ENCODE measurements around the gene MDFIC2. TPM values are rescaled to one million over a fixed set of nuclear protein-coding genes. Genes with fewer than 3 reads are reported as not detected.
"Not testable (repeated sequence)": the region's sequence is repeated elsewhere in the genome, so short reads cannot be mapped to it uniquely, and the experiment has no call there.

Gene MDFIC2
- polyA plus RNA-seq, 4 donors: not detected

- peak in 1 of 4 donors; percentile 5 for DNase-seq (ENCODE audit: low read depth in 4 of 4, low spot score in 3 of 4)
These were observed 48.2 kb downstream of the MDFIC2 start for GRCh38 chr3:70264122-70264780.

GRCh38 chr3:70261283-70261682 lies 51.2 kb downstream of the MDFIC2 start:
- no peak for DNase-seq (ENCODE audit: low read depth in 4 of 4, low spot score in 3 of 4)

- no peak for DNase-seq (ENCODE audit: low read depth in 4 of 4, low spot score in 3 of 4)
These were observed 55.9 kb downstream of the MDFIC2 start for GRCh38 chr3:70256566-70256965.

GRCh38 chr3:70250492-70250891 lies 61.9 kb downstream of the MDFIC2 start:
- DNase-seq (ENCODE audit: low read depth in 4 of 4, low spot score in 3 of 4): no peak

GRCh38 chr3:70249509-70250160 lies 62.8 kb downstream of the MDFIC2 start:
- DNase-seq (ENCODE audit: low read depth in 4 of 4, low spot score in 3 of 4): no peak

- DNase-seq (ENCODE audit: low read depth in 4 of 4, low spot score in 3 of 4): no peak
These were observed 63.6 kb downstream of the MDFIC2 start for GRCh38 chr3:70248856-70249255.

- DNase-seq (ENCODE audit: low read depth in 4 of 4, low spot score in 3 of 4): no peak
These were observed 64.5 kb downstream of the MDFIC2 start for GRCh38 chr3:70247955-70248354.

GRCh38 chr3:70245746-70246525 lies 66.5 kb downstream of the MDFIC2 start:
- no peak for DNase-seq (ENCODE audit: low read depth in 4 of 4, low spot score in 3 of 4)

GRCh38 chr3:70244422-70244821 lies 68.0 kb downstream of the MDFIC2 start:
- no peak for DNase-seq (ENCODE audit: low read depth in 4 of 4, low spot score in 3 of 4)

GRCh38 chr3:70242297-70242882 lies 70.0 kb downstream of the MDFIC2 start:
- no peak for DNase-seq (ENCODE audit: low read depth in 4 of 4, low spot score in 3 of 4)

- no peak for DNase-seq (ENCODE audit: low read depth in 4 of 4, low spot score in 3 of 4)
These were observed 78.6 kb downstream of the MDFIC2 start for GRCh38 chr3:70233812-70234211.

GRCh38 chr3:70233112-70233511 lies 79.3 kb downstream of the MDFIC2 start:
- no peak for DNase-seq (ENCODE audit: low read depth in 4 of 4, low spot score in 3 of 4)

- no peak for DNase-seq (ENCODE audit: low read depth in 4 of 4, low spot score in 3 of 4)
These were observed 81.2 kb downstream of the MDFIC2 start for GRCh38 chr3:70231266-70231701.

GRCh38 chr3:70227437-70227836 lies 85.0 kb downstream of the MDFIC2 start:
- DNase-seq (ENCODE audit: low read depth in 4 of 4, low spot score in 3 of 4): no peak

GRCh38 chr3:70225146-70225545 lies 87.3 kb downstream of the MDFIC2 start:
- no peak for DNase-seq (ENCODE audit: low read depth in 4 of 4, low spot score in 3 of 4)

- DNase-seq (ENCODE audit: low read depth in 4 of 4, low spot score in 3 of 4): no peak
These were observed 88.1 kb downstream of the MDFIC2 start for GRCh38 chr3:70224337-70224736.

GRCh38 chr3:70218471-70218870 lies 94.0 kb downstream of the MDFIC2 start:
- DNase-seq (ENCODE audit: low read depth in 4 of 4, low spot score in 3 of 4): no peak

GRCh38 chr3:70211274-70211673 lies 101.2 kb downstream of the MDFIC2 start:
- not testable (repeated sequence) for DNase-seq (ENCODE audit: low read depth in 4 of 4, low spot score in 3 of 4)

- no peak for DNase-seq (ENCODE audit: low read depth in 4 of 4, low spot score in 3 of 4)
These were observed 110.5 kb downstream of the MDFIC2 start for GRCh38 chr3:70201975-70202374.

- no peak for DNase-seq (ENCODE audit: low read depth in 4 of 4, low spot score in 3 of 4)
These were observed 122.5 kb downstream of the MDFIC2 start for GRCh38 chr3:70189884-70190473.

- DNase-seq (ENCODE audit: low read depth in 4 of 4, low spot score in 3 of 4): no peak
These were observed 126.2 kb downstream of the MDFIC2 start for GRCh38 chr3:70186221-70186620.

Data from right renal pelvis (tissue), 4 donors.